Measurements from ENCODE around the gene NIPAL3.
"Not testable (repeated sequence)": the region's sequence is repeated elsewhere in the genome, so short reads cannot be mapped to it uniquely, and the experiment has no call there.

The NIPAL3 gene

GRCh38 chr1:24425922-24426321, 10.3 kb downstream of the NIPAL3 start:
- DNase-seq = no peak

GRCh38 chr1:24426744-24427544, 11.3 kb downstream of the NIPAL3 start:
- DNase-seq = no peak

GRCh38 chr1:24427545-24427862, 11.9 kb downstream of the NIPAL3 start:
- DNase-seq = no peak

DNA sequence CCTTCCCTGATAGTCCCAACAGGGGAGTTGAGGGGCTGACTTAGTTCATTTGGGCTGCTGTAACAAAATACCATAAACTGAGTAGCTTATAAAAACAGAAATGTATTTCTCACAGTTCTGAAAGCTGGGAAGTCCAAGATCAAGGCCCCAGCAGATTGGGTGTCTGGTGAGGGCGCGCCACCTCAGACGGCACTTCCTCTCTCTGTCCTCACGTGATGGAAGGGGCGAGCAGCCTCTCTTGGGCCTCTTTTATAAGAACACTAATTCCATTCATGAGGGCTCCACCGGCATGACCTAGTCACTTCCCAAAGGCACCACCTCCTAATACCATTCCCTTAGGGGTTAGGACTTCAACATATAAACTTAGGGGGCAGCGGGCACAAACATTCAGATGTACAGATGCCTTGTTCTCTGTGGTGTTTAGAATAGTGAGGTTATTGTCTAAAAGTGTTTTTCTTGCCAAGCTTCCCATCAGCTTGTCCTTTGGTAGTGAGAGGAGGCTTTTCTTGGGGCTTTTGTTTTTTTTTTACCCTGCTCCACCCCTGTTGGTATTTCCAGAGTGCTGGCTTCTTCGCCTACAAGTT, 20.3 kb downstream of the NIPAL3 start:
- DNase-seq = no peak

- no peak for DNase-seq
Measured at GRCh38 chr1:24437631-24438396, 22.2 kb downstream of the NIPAL3 start.

- peak; percentile 40 for DNase-seq
Measured at GRCh38 chr1:24438423-24438901, 22.9 kb downstream of the NIPAL3 start.

GRCh38 chr1:24440436-24440835, 24.8 kb downstream of the NIPAL3 start:
- no peak for DNase-seq

GRCh38 chr1:24441480-24441879, 25.9 kb downstream of the NIPAL3 start:
- DNase-seq = no peak

GRCh38 chr1:24441996-24442668, 26.5 kb downstream of the NIPAL3 start:
- no peak for DNase-seq

DNA sequence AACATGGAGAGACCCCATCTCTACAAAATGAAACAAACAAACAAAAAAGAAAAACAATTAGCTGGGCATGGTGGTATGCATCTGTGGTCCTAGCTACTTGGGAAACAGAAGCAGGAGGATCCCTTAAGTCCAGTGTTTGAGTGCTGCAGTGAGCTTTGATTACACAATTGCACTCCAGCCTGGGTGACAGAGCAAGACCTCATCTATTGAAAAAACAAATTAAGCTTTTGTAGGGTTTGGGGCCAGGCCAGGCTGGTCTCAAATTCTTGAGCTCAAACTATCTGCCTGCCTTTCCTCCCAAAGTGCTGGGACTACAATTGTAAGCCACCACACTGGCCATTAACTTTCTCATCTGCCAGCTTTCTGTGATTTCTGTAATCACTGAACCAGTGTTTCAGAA, 27.2 kb downstream of the NIPAL3 start:
- no peak for DNase-seq

- DNase-seq = peak; percentile 36
Measured at GRCh38 chr1:24443241-24443656, 27.6 kb downstream of the NIPAL3 start.

- not testable (repeated sequence) for DNase-seq
Measured at GRCh38 chr1:24446446-24446845, 30.8 kb downstream of the NIPAL3 start.

GRCh38 chr1:24450316-24450715, 34.7 kb downstream of the NIPAL3 start:
- DNase-seq = no peak

DNA sequence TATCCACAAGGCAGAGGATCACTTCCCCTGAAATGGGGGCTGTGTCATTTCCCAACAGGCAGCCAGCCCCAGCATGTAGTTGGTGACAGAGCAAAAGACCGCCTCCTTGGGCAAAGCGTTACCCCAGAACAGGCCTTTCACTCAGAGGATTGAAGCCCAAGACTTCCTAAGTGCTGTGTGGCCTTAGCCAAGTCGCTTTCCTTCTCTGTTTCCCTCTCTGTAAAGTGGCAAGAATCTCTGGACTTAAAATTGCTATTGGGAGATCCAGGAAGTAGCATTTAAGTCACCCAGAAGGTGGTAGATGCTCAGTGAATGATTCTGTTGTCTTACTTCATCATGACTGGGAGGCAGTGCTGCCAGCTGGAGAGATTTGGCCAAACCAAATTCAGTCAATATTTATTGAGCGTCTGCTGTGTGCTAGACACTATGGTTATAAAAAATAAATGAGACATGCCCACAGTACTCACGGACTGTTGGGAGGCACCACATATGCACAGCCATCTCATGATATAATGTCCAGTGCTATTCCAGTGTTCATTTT, 35.3 kb downstream of the NIPAL3 start:
- DNase-seq = no peak

- DNase-seq = no peak
Measured at GRCh38 chr1:24451746-24452145, 36.1 kb downstream of the NIPAL3 start.

DNA sequence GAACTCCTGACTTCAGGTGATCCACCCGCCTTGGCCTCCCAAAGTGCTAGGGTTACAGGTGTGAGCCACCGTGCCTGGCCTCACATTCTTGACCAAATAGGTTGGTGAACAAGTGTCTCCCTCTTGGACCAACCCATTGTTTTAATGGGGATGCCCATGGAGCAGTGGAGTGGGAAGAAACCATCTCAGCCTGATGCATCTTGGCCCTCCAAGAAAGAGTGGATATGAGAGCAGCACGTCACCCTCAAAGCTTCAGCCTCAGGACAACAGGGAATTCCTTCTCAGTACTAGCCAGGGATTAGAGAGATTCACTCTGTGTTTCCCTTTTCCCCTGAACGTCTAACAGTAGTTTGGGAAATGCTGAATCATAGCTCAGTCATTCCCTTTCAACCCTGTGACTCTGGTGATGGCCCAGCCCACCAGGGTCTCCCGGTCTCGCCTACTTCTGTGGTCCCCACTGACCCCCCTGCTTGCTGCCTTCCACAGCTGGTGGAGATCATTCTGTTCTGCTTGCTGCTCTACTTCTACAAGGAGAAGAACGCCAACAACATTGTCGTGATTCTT, 37.4 kb downstream of the NIPAL3 start:
- no peak for DNase-seq

DNA sequence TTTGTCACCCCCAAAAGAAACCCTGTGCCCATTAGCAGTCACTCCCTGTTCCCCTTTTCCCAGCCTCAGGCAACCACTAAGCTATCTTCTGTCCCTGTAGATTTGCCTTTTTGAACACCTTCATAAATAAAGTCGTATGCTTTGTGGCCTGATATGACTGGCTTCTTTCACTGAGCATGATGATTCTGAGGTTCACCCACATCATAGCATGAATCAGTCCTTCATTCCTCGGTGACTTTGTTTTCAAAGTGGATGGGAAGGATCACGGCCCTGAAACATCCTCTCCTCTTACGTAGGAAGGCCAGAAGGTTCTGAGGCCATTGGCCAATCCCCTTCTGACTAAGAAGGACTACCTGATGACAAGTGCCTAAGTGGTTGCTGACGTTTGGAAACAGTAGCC, 39.1 kb downstream of the NIPAL3 start:
- DNase-seq = no peak

- no peak for DNase-seq
Measured at GRCh38 chr1:24455272-24455671, 39.7 kb downstream of the NIPAL3 start.

- no peak for DNase-seq
Measured at GRCh38 chr1:24457866-24458265, 42.3 kb downstream of the NIPAL3 start.

DNA sequence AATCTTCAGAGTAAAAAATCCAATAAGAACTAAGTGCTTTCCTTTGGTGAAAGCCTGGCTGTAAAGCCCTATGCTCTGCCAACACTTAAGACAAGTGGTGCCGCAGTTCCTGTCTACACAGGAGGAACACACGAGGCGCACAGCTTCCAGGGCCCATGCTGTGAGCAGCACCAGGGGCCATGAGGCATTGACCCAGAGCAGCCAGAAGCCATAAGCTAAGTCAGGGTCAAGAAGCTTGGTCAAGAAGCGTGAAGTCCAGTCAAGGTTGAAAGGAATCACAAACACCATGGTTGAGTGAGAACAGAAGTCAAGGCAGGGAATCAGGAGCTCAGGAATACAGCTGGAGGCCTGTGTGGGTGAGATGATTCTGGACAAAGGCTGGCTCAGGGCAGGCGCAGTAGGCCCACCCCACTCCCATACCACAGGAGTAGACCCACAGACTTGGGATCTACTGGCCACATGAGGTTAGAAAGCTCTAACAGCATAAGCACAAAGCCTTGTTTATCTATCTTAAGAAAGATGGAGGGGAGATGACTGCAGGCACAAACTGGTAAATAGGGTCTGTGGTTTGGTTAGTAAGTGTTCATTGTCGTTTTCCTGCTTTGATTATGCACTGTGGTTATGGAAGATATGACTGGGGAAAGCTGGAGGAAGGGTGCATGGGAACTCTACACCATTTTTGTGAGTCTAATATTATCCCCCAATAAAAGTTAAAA, 44.1 kb downstream of the NIPAL3 start:
- no peak for DNase-seq

DNA sequence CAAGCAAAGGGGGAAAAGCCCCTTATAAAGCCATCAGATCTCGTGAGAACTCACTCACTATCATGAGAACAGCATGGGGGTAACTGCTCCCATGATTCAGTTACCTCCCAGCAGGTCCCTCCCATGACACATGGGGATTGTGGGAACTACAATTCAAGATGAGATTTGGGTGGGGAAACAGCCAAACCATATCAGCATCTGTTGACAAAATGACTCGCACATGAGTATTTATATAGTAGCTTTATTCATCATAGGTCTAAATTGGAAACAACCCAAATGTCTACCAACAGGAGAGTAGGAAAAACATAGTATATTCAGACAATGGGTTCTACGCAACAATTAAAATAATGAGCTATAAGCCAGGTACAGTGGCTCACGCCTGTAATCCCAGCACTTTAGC, 46.5 kb downstream of the NIPAL3 start:
- DNase-seq = not testable (repeated sequence)

All from left hindlimb (tissue), 1 donor.